HL-60 (cell line): ENCODE results near the gene PRRT1B.

ENCODE experiments used
- DNase-seq, 2 experiments: peaks; one replicate each; pipeline ENCODE4 v3.0.0-alpha.2; 2010 to 2020; ENCODE audit warnings: low read depth in 1 of 2, low spot score in 1 of 2
- H3K27ac ChIP-seq: fragments of 250-450 bp; sonication (Bioruptor Pico); replicated peaks from 2 replicates; pipeline ENCODE4 v1.5.1; 2020; ENCODE audit warnings: mild to moderate bottlenecking, moderate library complexity
- H3K27me3 ChIP-seq: fragments of 250-450 bp; sonication (Bioruptor Pico); 2 replicates; pipeline ENCODE4 v1.5.1; 2021; ENCODE audit warnings: mild to moderate bottlenecking, moderate library complexity; ENCODE audit not compliant: insufficient read depth, poor library complexity, severe bottlenecking
- H3K4me3 ChIP-seq: replicated peaks from 2 replicates; pipeline ENCODE4 v1.5.1; 2011; ENCODE audit warnings: mild to moderate bottlenecking, control low read depth, low read length; ENCODE audit not compliant: insufficient read depth
- CTCF ChIP-seq: IDR thresholded peaks from one replicate; pipeline ENCODE4 v1.5.1; 2011; ENCODE audit warnings: low read length, control low read depth, inconsistent platforms; ENCODE audit not compliant: insufficient read depth
- GABPA ChIP-seq: IDR thresholded peaks from 2 replicates; pipeline ENCODE4 v1.6.1; 2012; ENCODE audit warnings: low read depth
- POLR2AphosphoS5 ChIP-seq: IDR thresholded peaks from 2 replicates; pipeline ENCODE4 v1.6.1; 2012; ENCODE audit warnings: low read depth
- REST ChIP-seq: IDR thresholded peaks from 2 replicates; pipeline ENCODE4 v1.6.1; 2012; ENCODE audit warnings: low read depth; ENCODE audit not compliant: insufficient replicate concordance
- SPI1 ChIP-seq: IDR thresholded peaks from 2 replicates; pipeline ENCODE4 v1.6.1; 2012; ENCODE audit warnings: low read depth, mild to moderate bottlenecking, borderline replicate concordance

PRRT1B gene

GRCh38 chr9:131525643-131526565 is 19.4 kb upstream of the PRRT1B start:
- no peak for TF ChIP-seq REST
- TF ChIP-seq CTCF: no peak
- TF ChIP-seq SPI1: no peak
- no peak for TF ChIP-seq POLR2AphosphoS5
- no peak for TF ChIP-seq GABPA
- DNase-seq: no peak
- Histone ChIP-seq H3K27ac (no peak overlapping the region), H3K27me3 (no peaks in the 10 kb centered on the region), H3K4me3 (no peak overlapping the region)

GRCh38 chr9:131528186-131528585 is 17.1 kb upstream of the PRRT1B start:
- no peak for DNase-seq
- TF ChIP-seq REST (no peak), GABPA (no peak), POLR2AphosphoS5 (no peak), SPI1 (no peak), CTCF (no peak)
- Histone ChIP-seq H3K27me3 (no peaks in the 10 kb centered on the region), H3K4me3 (no peak overlapping the region), H3K27ac (no peak overlapping the region)

- TF ChIP-seq POLR2AphosphoS5: no peak
- no peak for TF ChIP-seq REST
- TF ChIP-seq GABPA: no peak
- no peak for TF ChIP-seq SPI1
- no peak for TF ChIP-seq CTCF
- H3K27me3 ChIP-seq: no peaks in the 10 kb centered on the region
- no peak overlapping the region for H3K4me3 ChIP-seq
- no peak overlapping the region for H3K27ac ChIP-seq
- DNase-seq: no peak
Measured at GRCh38 chr9:131528886-131529505, 16.3 kb upstream of the PRRT1B start.
